Neural cell (in vitro differentiated cells): ENCODE results near the gene WFDC10B.

ENCODE experiments used
- CTCF ChIP-seq: fragments of 450-650 bp; IDR thresholded peaks from 2 replicates; pipeline ENCODE4 v1.5.1; 2014; ENCODE audit warnings: antibody characterized with exemption, mild to moderate bottlenecking, moderate library complexity; ENCODE audit not compliant: poor library complexity, severe bottlenecking
- REST ChIP-seq: IDR thresholded peaks from 2 replicates; pipeline ENCODE4 v1.6.1; 2012; ENCODE audit warnings: borderline replicate concordance

DNA sequence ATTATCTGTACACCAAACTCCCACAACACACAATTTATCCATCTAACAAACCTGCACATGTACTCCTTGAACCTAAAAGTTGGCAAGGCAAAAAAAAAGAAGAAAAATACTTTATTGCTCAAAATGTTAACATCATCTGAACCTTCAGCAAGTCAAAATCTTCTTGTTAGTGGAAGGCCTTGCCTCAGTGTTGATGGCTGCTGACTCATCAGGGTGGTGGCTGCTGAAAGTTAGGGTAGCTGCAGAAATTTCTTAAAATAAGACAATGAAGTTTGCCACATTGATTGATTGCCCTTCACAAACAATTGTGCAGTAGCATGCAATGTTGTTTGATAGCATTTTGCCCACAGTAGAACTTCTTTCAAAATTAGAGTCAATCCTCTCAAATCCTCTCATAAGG is 32.1 kb downstream of the WFDC10B start:
- no peak for TF ChIP-seq CTCF
- no peak for TF ChIP-seq REST
